CD4-positive, CD25-positive, alpha-beta regulatory T cell (primary cell): ENCODE measurements around the gene PRMT7. TPM values are rescaled to one million over a fixed set of nuclear protein-coding genes. Genes with fewer than 3 reads are reported as not detected.

Experiments
- ATAC-seq, 2 donors: fragments of 150-1000 bp; cut with Tn5 transposase; one replicate each; pipeline ENCODE4 v1.10.0; 2021; ENCODE audit warnings: low read depth in 2 of 2, moderate number of reproducible peaks in 2 of 2, moderate library complexity in 1 of 2
- DNase-seq, 3 donors: peaks; one replicate each; pipeline versions ENCODE4 v3.0.0 to v3.0.0-alpha.2; 2012 to 2022; ENCODE audit warnings: mixed read lengths in 1 of 3
- H3K27ac ChIP-seq: one replicate; pipeline ENCODE4 v1.7.0; 2013; ENCODE audit warnings: mild to moderate bottlenecking, low read length; ENCODE audit not compliant: insufficient read depth, poor library complexity, severe bottlenecking
- H3K27me3 ChIP-seq: one replicate; pipeline ENCODE4 v1.7.0; 2013; ENCODE audit warnings: low read length; ENCODE audit not compliant: control insufficient read depth, insufficient read depth
- H3K36me3 ChIP-seq: one replicate; pipeline ENCODE4 v1.7.0; 2013; ENCODE audit warnings: mild to moderate bottlenecking, low read length, moderate library complexity; ENCODE audit not compliant: control insufficient read depth, insufficient read depth
- H3K4me1 ChIP-seq: 2 replicates; pipeline ENCODE4 v1.7.0; 2013; ENCODE audit warnings: mild to moderate bottlenecking, low read length; ENCODE audit not compliant: insufficient read depth, control insufficient read depth, poor library complexity, severe bottlenecking
- H3K4me3 ChIP-seq: one replicate; pipeline ENCODE4 v1.7.0; 2013; ENCODE audit warnings: low read depth, mild to moderate bottlenecking, low read length, moderate library complexity
- H3K9me3 ChIP-seq, 2 experiments: 1 replicate in 1 of 2; 2 replicates in 1 of 2; pipeline ENCODE4 v1.7.0; 2013; ENCODE audit warnings: low read length in 2 of 2, mild to moderate bottlenecking in 1 of 2, moderate library complexity in 1 of 2; ENCODE audit not compliant: control insufficient read depth in 2 of 2
- H3K27ac Mint-ChIP-seq, 3 donors: one replicate each; pipeline ENCODE4 v1.8.0; 2020 to 2022; ENCODE audit warnings: mild to moderate bottlenecking in 3 of 3, mixed read lengths in 3 of 3, moderate library complexity in 2 of 3
- H3K27me3 Mint-ChIP-seq: one replicate; pipeline ENCODE4 v1.8.0; 2022; ENCODE audit warnings: mild to moderate bottlenecking, mixed read lengths
- H3K36me3 Mint-ChIP-seq: one replicate; pipeline ENCODE4 v1.8.0; 2020; ENCODE audit warnings: mixed read lengths
- H3K4me1 Mint-ChIP-seq, 4 donors: one replicate each; pipeline ENCODE4 v1.8.0; 2020 to 2022; ENCODE audit warnings: mixed read lengths in 4 of 4, mild to moderate bottlenecking in 1 of 4
- H3K4me3 Mint-ChIP-seq, 4 donors: one replicate each; pipeline ENCODE4 v1.8.0; 2020 to 2022; ENCODE audit warnings: mild to moderate bottlenecking in 4 of 4, mixed read lengths in 4 of 4, moderate library complexity in 3 of 4
- H3K9me3 Mint-ChIP-seq, 7 donors: one replicate each; pipeline ENCODE4 v1.8.0; 2020 to 2022; ENCODE audit warnings: mixed read lengths in 7 of 7, mild to moderate bottlenecking in 3 of 7, moderate library complexity in 2 of 7
- polyA plus RNA-seq, 4 donors: library from polyadenylated mRNA; unstranded; fragments of 300-500 nt; fragmentation: Illumina TruSeq; gene quantifications; one replicate each; pipeline ENCODE4 v1.2.3, GENCODE V29; 2021
- total RNA-seq: library from RNA; stranded (reverse); gene quantifications from one replicate; pipeline ENCODE4 v1.2.3, GENCODE V29; 2022

The PRMT7 gene
- total and polyA plus RNA-seq, 5 donors from 2014 or later: 32.4 to 53.8 (median 34.7) TPM

GRCh38 chr16:68324336-68324735 is 13.5 kb downstream of the PRMT7 start:
- peaks cover 5 to 17% (median 8%) of the 10 kb centered on the region in 4 donors for H3K4me1 Mint-ChIP-seq
- peaks cover 30% of the 10 kb centered on the region for H3K36me3 Mint-ChIP-seq
- H3K36me3 ChIP-seq: peaks cover 31% of the 10 kb centered on the region
- peak overlapping the region in 1 of 3 donors; percentile 29 for H3K27ac Mint-ChIP-seq
- ATAC-seq (no peak), DNase-seq (no peak)
- no peak overlapping the region for H3K4me3 ChIP-seq
- no peaks in the 10 kb centered on the region for H3K4me1 ChIP-seq
- no peaks in the 10 kb centered on the region for H3K27me3 ChIP-seq
- no peaks in the 10 kb centered on the region for H3K9me3 ChIP-seq
- H3K27ac ChIP-seq: no peak overlapping the region
- no peak overlapping the region for H3K4me3 Mint-ChIP-seq
- no peaks in the 10 kb centered on the region for H3K27me3 Mint-ChIP-seq
- peaks cover 0 to 1% (median 0%) of the 10 kb centered on the region in 7 donors for H3K9me3 Mint-ChIP-seq

GRCh38 chr16:68324780-68325357 is 14.1 kb downstream of the PRMT7 start:
- peaks cover 0 to 1% (median 0%) of the 10 kb centered on the region in 7 donors for H3K9me3 Mint-ChIP-seq
- Histone ChIP-seq H3K36me3 (peaks cover 31% of the 10 kb centered on the region), H3K9me3 (no peaks in the 10 kb centered on the region), H3K27me3 (no peaks in the 10 kb centered on the region), H3K4me3 (no peak overlapping the region), H3K4me1 (no peaks in the 10 kb centered on the region), H3K27ac (no peak overlapping the region)
- peaks cover 5 to 15% (median 8%) of the 10 kb centered on the region in 4 donors for H3K4me1 Mint-ChIP-seq
- peak overlapping the region in 2 of 3 donors; percentile 20 to 47 for H3K27ac Mint-ChIP-seq
- H3K36me3 Mint-ChIP-seq: peaks cover 27% of the 10 kb centered on the region
- H3K4me3 Mint-ChIP-seq: no peak overlapping the region
- DNase-seq (no peak), ATAC-seq (no peak)
- H3K27me3 Mint-ChIP-seq: no peaks in the 10 kb centered on the region

DNA sequence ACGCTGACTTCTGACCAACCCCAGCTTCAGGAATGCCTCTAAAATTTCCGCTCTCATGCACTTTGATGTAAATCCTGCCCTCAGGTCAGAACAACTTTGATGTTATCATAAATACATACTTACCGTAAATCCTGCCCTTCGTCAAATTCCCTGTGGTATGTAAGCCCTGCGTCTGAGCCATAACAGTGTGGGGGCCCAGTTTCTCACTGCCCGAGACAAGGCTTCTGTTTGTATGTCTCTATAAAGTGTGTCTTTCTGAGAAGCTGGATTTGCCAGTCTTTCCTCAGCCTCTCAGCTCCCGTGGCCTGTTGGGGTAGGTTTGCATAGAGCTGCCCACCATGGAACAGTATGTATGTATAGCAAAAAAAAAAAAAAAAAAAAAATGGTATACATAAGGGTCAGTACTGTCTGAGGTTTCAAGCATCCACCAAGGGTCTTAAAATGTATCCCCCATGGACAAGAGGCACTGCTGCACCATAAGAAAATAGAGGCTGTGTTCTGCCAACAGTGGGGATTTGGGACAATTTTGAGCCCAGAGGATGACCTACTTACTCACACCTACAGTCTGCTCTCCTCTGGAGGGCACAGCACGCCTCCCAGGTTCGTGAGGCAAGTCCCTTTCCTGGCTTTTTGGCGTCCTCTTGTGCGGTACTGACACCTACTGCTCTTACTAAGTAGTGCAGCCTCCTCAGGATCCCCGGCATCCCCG is 17.5 kb downstream of the PRMT7 start:
- Histone ChIP-seq H3K36me3 (peaks cover 24% of the 10 kb centered on the region), H3K4me3 (no peak overlapping the region), H3K27ac (no peak overlapping the region), H3K27me3 (no peaks in the 10 kb centered on the region), H3K4me1 (peaks cover 11% of the 10 kb centered on the region), H3K9me3 (no peaks in the 10 kb centered on the region)
- H3K27me3 Mint-ChIP-seq: no peaks in the 10 kb centered on the region
- H3K9me3 Mint-ChIP-seq: peaks cover 0 to 1% (median 0%) of the 10 kb centered on the region in 7 donors
- peak; percentile 89 to 95 for ATAC-seq
- peak overlapping the region in 1 of 3 donors; percentile 55 for H3K27ac Mint-ChIP-seq
- H3K4me3 Mint-ChIP-seq: no peak overlapping the region
- H3K36me3 Mint-ChIP-seq: peaks cover 23% of the 10 kb centered on the region
- peaks cover 13 to 24% (median 20%) of the 10 kb centered on the region in 4 donors for H3K4me1 Mint-ChIP-seq
- peak; percentile 70 to 87 (median 78) for DNase-seq

DNA sequence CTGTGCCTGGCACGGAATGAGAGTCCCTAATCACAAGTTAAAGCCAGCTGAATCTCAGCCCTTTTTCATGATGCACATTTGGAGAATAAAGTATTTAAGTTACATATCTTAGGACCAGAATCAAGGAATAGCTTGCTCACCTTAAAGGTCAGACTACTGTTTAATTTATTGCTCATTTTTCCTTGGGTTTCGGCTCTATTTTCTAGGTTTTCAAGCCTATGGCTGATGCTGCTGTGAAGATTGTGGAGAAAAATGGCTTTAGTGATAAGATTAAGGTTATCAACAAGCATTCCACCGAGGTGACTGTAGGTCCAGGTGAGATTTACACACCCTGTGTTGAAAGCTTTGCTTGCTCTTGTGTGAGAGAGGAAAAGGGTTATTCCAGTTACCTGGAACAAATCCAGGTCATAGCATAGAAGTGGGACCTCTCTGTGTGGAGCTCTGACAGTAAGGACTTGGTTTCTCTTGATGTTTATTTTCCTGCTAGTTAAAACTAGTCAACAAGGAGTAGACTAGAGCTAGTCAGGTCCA is 18.1 kb downstream of the PRMT7 start:
- no peak overlapping the region for H3K27ac ChIP-seq
- no peaks in the 10 kb centered on the region for H3K27me3 Mint-ChIP-seq
- H3K4me3 Mint-ChIP-seq: no peak overlapping the region
- H3K4me1 Mint-ChIP-seq: peaks cover 13 to 24% (median 20%) of the 10 kb centered on the region in 4 donors
- peaks cover 0 to 1% (median 0%) of the 10 kb centered on the region in 7 donors for H3K9me3 Mint-ChIP-seq
- H3K4me1 ChIP-seq: peaks cover 11% of the 10 kb centered on the region
- H3K27ac Mint-ChIP-seq: no peak overlapping the region
- peaks cover 21% of the 10 kb centered on the region for H3K36me3 Mint-ChIP-seq
- H3K27me3 ChIP-seq: no peaks in the 10 kb centered on the region
- H3K9me3 ChIP-seq: no peaks in the 10 kb centered on the region
- ATAC-seq (no peak), DNase-seq (no peak)
- no peak overlapping the region for H3K4me3 ChIP-seq
- H3K36me3 ChIP-seq: peaks cover 22% of the 10 kb centered on the region

DNA sequence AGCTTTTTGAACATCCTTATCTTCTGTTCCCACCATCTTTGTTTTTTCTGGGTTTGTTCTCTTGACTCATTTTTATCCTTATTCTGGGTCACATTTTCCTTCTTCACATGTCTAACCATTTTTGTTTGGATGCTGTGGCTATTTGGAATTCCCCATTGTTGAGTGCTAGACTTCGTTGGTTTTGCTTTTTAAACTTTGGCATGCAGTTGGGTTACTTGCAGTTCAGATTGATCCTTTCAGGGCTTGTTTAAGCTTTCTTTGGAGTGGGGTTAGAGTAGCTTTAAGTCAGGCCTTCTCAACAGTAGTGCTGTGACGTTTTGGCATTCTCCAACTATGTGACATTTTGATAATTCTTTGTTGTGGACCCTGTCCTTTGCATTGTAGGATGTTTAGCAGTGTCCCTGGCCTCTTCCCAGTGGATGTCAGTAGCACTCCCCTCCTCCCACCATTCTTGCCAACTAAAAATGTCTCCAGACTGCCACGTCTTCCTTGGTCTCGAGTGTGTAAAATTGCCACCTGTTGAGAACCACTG is 21.1 kb downstream of the PRMT7 start:
- H3K9me3 ChIP-seq: no peaks in the 10 kb centered on the region
- no peak overlapping the region for H3K4me3 ChIP-seq
- no peak overlapping the region for H3K27ac ChIP-seq
- H3K9me3 Mint-ChIP-seq: peaks cover 0 to 1% (median 0%) of the 10 kb centered on the region in 7 donors
- peaks cover 6% of the 10 kb centered on the region for H3K36me3 ChIP-seq
- ATAC-seq: no peak
- peak overlapping the region in 2 of 4 donors; percentile 9 to 71 for H3K4me3 Mint-ChIP-seq
- no peaks in the 10 kb centered on the region for H3K27me3 Mint-ChIP-seq
- H3K27me3 ChIP-seq: no peaks in the 10 kb centered on the region
- H3K4me1 ChIP-seq: peaks cover 11% of the 10 kb centered on the region
- peaks cover 30% of the 10 kb centered on the region for H3K36me3 Mint-ChIP-seq
- H3K27ac Mint-ChIP-seq: peak overlapping the region; percentile 86 to 88 (median 88)
- peaks cover 15 to 26% (median 22%) of the 10 kb centered on the region in 4 donors for H3K4me1 Mint-ChIP-seq
- DNase-seq: no peak

DNA sequence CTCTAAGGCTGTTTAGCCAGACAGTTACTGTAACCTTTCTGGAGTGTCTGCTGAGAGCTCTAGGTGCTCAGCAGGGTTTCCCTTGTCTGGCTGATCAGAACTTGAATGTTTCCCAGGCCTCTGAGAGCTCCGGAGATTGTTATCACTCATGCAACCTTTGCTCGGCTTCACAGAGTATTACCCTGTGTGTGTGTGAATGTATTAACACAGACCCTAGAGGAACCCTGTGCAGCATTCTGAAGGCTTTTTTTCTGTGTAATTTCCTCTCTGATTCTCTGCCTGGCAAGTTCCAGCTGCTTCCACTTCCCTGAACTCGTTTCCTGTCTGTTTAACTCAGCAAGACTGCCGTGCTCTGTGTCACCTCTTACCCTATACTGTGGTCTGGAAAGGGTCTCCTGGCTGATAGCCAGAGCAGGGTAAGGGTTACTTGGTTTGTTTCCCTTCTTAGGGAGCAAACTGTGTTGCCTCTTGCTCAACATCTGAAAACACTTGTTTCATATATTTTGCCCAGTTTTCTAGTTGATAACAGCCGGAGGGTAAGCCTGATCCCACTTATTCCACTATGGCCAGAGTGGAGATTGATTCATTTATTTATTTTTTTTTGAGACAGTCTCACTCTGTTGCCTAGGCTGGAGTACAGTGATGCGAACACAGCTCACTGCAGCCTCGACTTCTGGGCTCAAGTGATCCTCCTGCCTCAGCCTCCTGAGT is 21.7 kb downstream of the PRMT7 start:
- peak overlapping the region in 2 of 4 donors; percentile 9 to 71 for H3K4me3 Mint-ChIP-seq
- no peaks in the 10 kb centered on the region for H3K27me3 ChIP-seq
- no peak overlapping the region for H3K4me3 ChIP-seq
- peaks cover 6% of the 10 kb centered on the region for H3K36me3 ChIP-seq
- H3K4me1 ChIP-seq: peaks cover 11% of the 10 kb centered on the region
- peaks cover 15 to 24% (median 22%) of the 10 kb centered on the region in 4 donors for H3K4me1 Mint-ChIP-seq
- H3K9me3 ChIP-seq: no peaks in the 10 kb centered on the region
- no peaks in the 10 kb centered on the region for H3K27me3 Mint-ChIP-seq
- DNase-seq (peak in 1 of 3 donors; percentile 77), ATAC-seq (peak; percentile 50 to 57)
- H3K27ac Mint-ChIP-seq: peak overlapping the region; percentile 86 to 88 (median 88)
- H3K9me3 Mint-ChIP-seq: no peaks in the 10 kb centered on the region
- peaks cover 36% of the 10 kb centered on the region for H3K36me3 Mint-ChIP-seq
- H3K27ac ChIP-seq: no peak overlapping the region

DNA sequence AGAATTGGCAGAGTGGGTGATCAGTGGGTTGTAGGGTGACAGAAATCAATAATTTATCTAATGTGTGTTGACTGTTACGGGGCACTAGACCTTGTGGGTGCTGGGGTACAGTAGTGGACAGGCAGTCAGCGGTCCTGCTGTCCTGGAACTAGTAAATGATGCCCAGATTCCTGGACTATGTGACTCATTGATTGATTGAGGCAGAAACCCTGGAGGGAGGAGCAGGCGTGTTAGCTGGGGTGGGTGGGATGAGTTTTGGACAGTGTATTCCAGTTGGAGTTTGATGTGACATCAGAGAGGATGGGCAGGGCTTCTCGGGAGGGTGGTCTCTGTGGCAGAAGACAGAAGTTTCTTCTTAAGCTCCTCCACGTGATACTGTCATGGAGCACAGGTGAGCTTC is 24.4 kb downstream of the PRMT7 start:
- peak overlapping the region in 1 of 3 donors; percentile 11 for H3K27ac Mint-ChIP-seq
- H3K36me3 ChIP-seq: peaks cover 31% of the 10 kb centered on the region

More for the DNA sequence above, 24.4 kb downstream of the PRMT7 start:
- Histone ChIP-seq H3K27ac (no peak overlapping the region), H3K4me1 (peaks cover 11% of the 10 kb centered on the region), H3K27me3 (no peaks in the 10 kb centered on the region), H3K9me3 (no peaks in the 10 kb centered on the region), H3K4me3 (no peak overlapping the region)
- DNase-seq (no peak), ATAC-seq (no peak)
- Mint-ChIP-seq H3K4me3 (no peak overlapping the region), H3K36me3 (peaks cover 47% of the 10 kb centered on the region), H3K4me1 (peaks cover 9 to 16% (median 13%) of the 10 kb centered on the region in 4 donors), H3K27me3 (no peaks in the 10 kb centered on the region), H3K9me3 (no peaks in the 10 kb centered on the region)
